ENCODE measurements around the gene SLC25A48. TPM values are rescaled to one million over a fixed set of nuclear protein-coding genes. Genes with fewer than 3 reads are reported as not detected.

SLC25A48 gene, protein sequence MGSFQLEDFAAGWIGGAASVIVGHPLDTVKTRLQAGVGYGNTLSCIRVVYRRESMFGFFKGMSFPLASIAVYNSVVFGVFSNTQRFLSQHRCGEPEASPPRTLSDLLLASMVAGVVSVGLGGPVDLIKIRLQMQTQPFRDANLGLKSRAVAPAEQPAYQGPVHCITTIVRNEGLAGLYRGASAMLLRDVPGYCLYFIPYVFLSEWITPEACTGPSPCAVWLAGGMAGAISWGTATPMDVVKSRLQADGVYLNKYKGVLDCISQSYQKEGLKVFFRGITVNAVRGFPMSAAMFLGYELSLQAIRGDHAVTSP
- total RNA-seq = not detected in 2 replicates

GRCh38 chr5:135834639-135835529 is at the start of gene SLC25A48:
SLC25A48 (plus strand) TSS chr5:135834663; CDS start chr5:135834848, 185 bp downstream.

GRCh38 chr5:135895474-135896006 is 61.1 kb downstream of the SLC25A48 start, which contains the start of gene IL9:
IL9 (minus strand) TSS chr5:135895841; CDS start chr5:135895816, 25 bp downstream.

Other genes starting within 250 kb of the SLC25A48 start
- not detected in 2 replicates for gene IL9, start 61.2 kb downstream of the SLC25A48 start, total RNA-seq
- not detected in 2 replicates for gene LECT2, start 120.3 kb downstream of the SLC25A48 start, total RNA-seq
- gene TGFBI, start 194.3 kb downstream of the SLC25A48 start, total RNA-seq = 581 and 1,490 TPM in 2 replicates

Data from smooth muscle cell of trachea (primary cell).